GM23338 (cell line): Measurements from ENCODE around the gene CACNB4. TPM values are rescaled to one million over a fixed set of nuclear protein-coding genes. Genes with fewer than 3 reads are reported as not detected.

Experiments used
- ATAC-seq: fragments of 200-7000 bp; cut with Tn5 transposase; 3 replicates; pipeline ENCODE4 v1.9.1; 2020
- DNase-seq: peaks from one replicate; pipeline ENCODE4 v3.0.0-alpha.2; 2015; ENCODE audit warnings: low spot score
- H2AFZ ChIP-seq: fragments of 200-600 bp; sonication (generic); 2 replicates; pipeline ENCODE4 v1.8.0; 2016; ENCODE audit warnings: antibody characterized with exemption, mild to moderate bottlenecking, moderate library complexity
- H3F3A ChIP-seq: fragments of 200-600 bp; sonication (generic); replicated peaks from 2 replicates; pipeline ENCODE4 v1.8.0; 2017; ENCODE audit warnings: antibody characterized with exemption, mixed run types, low read depth
- H3K27ac ChIP-seq: fragments of 200-600 bp; sonication (generic); 2 replicates; pipeline ENCODE4 v1.6.1; 2016; ENCODE audit warnings: low read depth
- H3K27me3 ChIP-seq: fragments of 200-600 bp; sonication (generic); 2 replicates; pipeline ENCODE4 v1.8.0; 2016; ENCODE audit warnings: mild to moderate bottlenecking, mixed run types, moderate library complexity; ENCODE audit not compliant: insufficient read depth
- H3K36me3 ChIP-seq: fragments of 200-600 bp; sonication (generic); 2 replicates; pipeline ENCODE4 v1.8.0; 2016; ENCODE audit warnings: mild to moderate bottlenecking; ENCODE audit not compliant: insufficient read depth
- H3K4me1 ChIP-seq: fragments of 200-600 bp; sonication (generic); 2 replicates; pipeline ENCODE4 v1.8.0; 2016; ENCODE audit warnings: mild to moderate bottlenecking, moderate library complexity; ENCODE audit not compliant: insufficient read depth
- H3K4me2 ChIP-seq: fragments of 200-600 bp; sonication (generic); 2 replicates; pipeline ENCODE4 v1.7.1; 2017; ENCODE audit warnings: mixed run types
- H3K4me3 ChIP-seq: fragments of 200-600 bp; sonication (generic); 2 replicates; pipeline ENCODE4 v1.6.1; 2016; ENCODE audit warnings: mixed run types
- H3K79me2 ChIP-seq: fragments of 200-600 bp; sonication (generic); replicated peaks from 2 replicates; pipeline ENCODE4 v1.8.0; 2017; ENCODE audit warnings: mild to moderate bottlenecking; ENCODE audit not compliant: insufficient read depth
- H3K9me2 ChIP-seq: fragments of 200-600 bp; sonication (generic); 2 replicates; pipeline ENCODE4 v1.8.0; 2017; ENCODE audit not compliant: insufficient read depth
- H4K20me1 ChIP-seq: fragments of 200-600 bp; sonication (generic); replicated peaks from 2 replicates; pipeline ENCODE4 v1.8.0; 2017; ENCODE audit warnings: mild to moderate bottlenecking; ENCODE audit not compliant: insufficient read depth
- H3K27ac Mint-ChIP-seq: 2 replicates; pipeline ENCODE4 v1.8.0; 2020; ENCODE audit warnings: inconsistent platforms, mild to moderate bottlenecking, moderate library complexity, mixed read lengths
- H3K27me3 Mint-ChIP-seq: 3 replicates; pipeline ENCODE4 v1.8.0; 2022; ENCODE audit warnings: low read depth, mild to moderate bottlenecking, moderate library complexity, mixed read lengths, inconsistent platforms; ENCODE audit not compliant: insufficient read depth, poor library complexity
- H3K36me3 Mint-ChIP-seq: 3 replicates; pipeline ENCODE4 v1.8.0; 2021; ENCODE audit warnings: low read depth, mild to moderate bottlenecking, inconsistent platforms, moderate library complexity, mixed read lengths
- H3K4me1 Mint-ChIP-seq: 3 replicates; pipeline ENCODE4 v1.8.0; 2020; ENCODE audit warnings: mild to moderate bottlenecking, inconsistent platforms, mixed read lengths
- H3K4me3 Mint-ChIP-seq: 3 replicates; pipeline ENCODE4 v1.8.0; 2021; ENCODE audit warnings: moderate library complexity, mild to moderate bottlenecking, inconsistent platforms, mixed read lengths
- H3K9me3 Mint-ChIP-seq: 3 replicates; pipeline ENCODE4 v1.8.0; 2020; ENCODE audit warnings: moderate library complexity, mild to moderate bottlenecking, inconsistent platforms, mixed read lengths
- CREB1 ChIP-seq: fragments of 250-450 bp; sonication (Bioruptor Pico); IDR thresholded peaks from 2 replicates; pipeline ENCODE4 v1.5.0; 2020; ENCODE audit warnings: low read depth, mild to moderate bottlenecking, moderate library complexity
- CTCF ChIP-seq, 2 experiments: fragments of 200-600 bp in 1 of 2; sonication (generic) in 1 of 2; conservative IDR thresholded peaks; 2 replicates each; pipeline versions ENCODE4 v1.5.1 to v1.6.1; 2016 to 2017; ENCODE audit warnings: antibody characterized with exemption in 2 of 2, low read depth in 2 of 2, mild to moderate bottlenecking in 2 of 2, moderate library complexity in 1 of 2
- ETS1 ChIP-seq: IDR thresholded peaks from 2 replicates; pipeline ENCODE4 v1.6.1; 2016; ENCODE audit warnings: antibody characterized with exemption
- EZH2 ChIP-seq: fragments of 200-600 bp; sonication (generic); IDR thresholded peaks from one replicate; pipeline ENCODE4 v1.8.0; 2017; ENCODE audit warnings: antibody characterized with exemption, mild to moderate bottlenecking, low read depth; ENCODE audit not compliant: unreplicated experiment
- EZH2phosphoT487 ChIP-seq: fragments of 200-600 bp; sonication (generic); IDR thresholded peaks from one replicate; pipeline ENCODE4 v1.8.1; 2018; ENCODE audit warnings: antibody characterized with exemption; ENCODE audit not compliant: unreplicated experiment
- JUNB ChIP-seq: IDR thresholded peaks from one replicate; pipeline ENCODE4 v1.6.1; 2016; ENCODE audit warnings: antibody characterized with exemption; ENCODE audit not compliant: unreplicated experiment
- POLR2AphosphoS5 ChIP-seq: IDR thresholded peaks from 2 replicates; pipeline ENCODE4 v1.6.1; 2016; ENCODE audit warnings: antibody characterized with exemption, low read depth
- REST ChIP-seq: IDR thresholded peaks from one replicate; pipeline ENCODE4 v1.6.1; 2018; ENCODE audit warnings: antibody characterized with exemption; ENCODE audit not compliant: unreplicated experiment
- ZNF114 ChIP-seq: fragments of 250-450 bp; sonication (Bioruptor Pico); IDR thresholded peaks from 2 replicates; pipeline ENCODE4 v1.5.0; 2020; ENCODE audit warnings: mild to moderate bottlenecking, moderate library complexity
- ZNF331 ChIP-seq: fragments of 250-450 bp; sonication (Bioruptor Pico); IDR thresholded peaks from 2 replicates; pipeline ENCODE4 v1.5.0; 2020; ENCODE audit warnings: low read depth, mild to moderate bottlenecking, moderate library complexity
- polyA plus RNA-seq: library from polyadenylated mRNA; unstranded; fragments of >200 nt; fragmentation: Nextera tagmentation; extraction: Ambion mirVana; gene quantifications from 2 replicates; pipeline ENCODE4 v1.2.1, GENCODE V29; 2016
- total RNA-seq: library from RNA; depleted of rRNA; stranded (reverse); fragments of >200 nt; shearing (Covaris generic); gene quantifications from 2 replicates; pipeline ENCODE4 v1.2.3, GENCODE V29; 2014

The CACNB4 gene
- total and polyA plus RNA-seq, 2 experiments from 2014 or later: 4.0 to 9.8 TPM

GRCh38 chr2:152024477-152024876 is 74.4 kb downstream of the CACNB4 start (continued):
- TF ChIP-seq ZNF114 (CRISPR knock-in tag): no peak
- TF ChIP-seq REST: no peak
- TF ChIP-seq EZH2phosphoT487: no peak
- TF ChIP-seq ETS1: no peak
- TF ChIP-seq EZH2: no peak
- TF ChIP-seq CTCF (conservative IDR thresholded peaks at IDR 0.05; ENCODE audit: low read depth in 2 of 2): no peak
- no peak for TF ChIP-seq POLR2AphosphoS5
- TF ChIP-seq CREB1 (CRISPR knock-in tag): no peak
- TF ChIP-seq JUNB: no peak
- TF ChIP-seq ZNF331 (CRISPR knock-in tag): no peak

GRCh38 chr2:152022090-152022489 is 76.8 kb downstream of the CACNB4 start:
- Mint-ChIP-seq H3K4me1 (no peaks in the 10 kb centered on the region), H3K27ac (no peak overlapping the region), H3K27me3 (peaks cover 4% of the 10 kb centered on the region), H3K4me3 (no peak overlapping the region), H3K9me3 (no peaks in the 10 kb centered on the region), H3K36me3 (no peaks in the 10 kb centered on the region)
- Histone ChIP-seq H3K4me1 (no peaks in the 10 kb centered on the region), H3K79me2 (no peaks in the 10 kb centered on the region), H3K27ac (no peak overlapping the region), H3K27me3 (no peaks in the 10 kb centered on the region), H3F3A (no peaks in the 10 kb centered on the region), H4K20me1 (no peaks in the 10 kb centered on the region), H2AFZ (no peak overlapping the region), H3K4me2 (no peak overlapping the region), H3K36me3 (no peaks in the 10 kb centered on the region), H3K9me2 (no peaks in the 10 kb centered on the region), H3K4me3 (no peak overlapping the region)
- ATAC-seq (no peak), DNase-seq (no peak)
- TF ChIP-seq REST (no peak), EZH2phosphoT487 (no peak), EZH2 (no peak), CTCF (conservative IDR thresholded peaks at IDR 0.05; ENCODE audit: low read depth in 2 of 2) (no peak), POLR2AphosphoS5 (no peak), ZNF114 (CRISPR knock-in tag) (no peak), JUNB (no peak)
